T-cell (primary cell): ENCODE results near the gene ITM2B. TPM values are rescaled to one million over a fixed set of nuclear protein-coding genes. Genes with fewer than 3 reads are reported as not detected.

Experiments used
- ATAC-seq, 4 experiments: fragments of 200-7000 bp in 3 of 4; fragments of 150-1000 bp in 1 of 4; cut with Tn5 transposase; replicated peaks in 1 of 4; 1 replicate in 3 of 4; 2 replicates in 1 of 4; pipeline ENCODE4 v1.10.0; 2021; ENCODE audit warnings: moderate library complexity in 3 of 4, mild to moderate bottlenecking in 2 of 4, moderate number of reproducible peaks in 1 of 4
- CTCF ChIA-PET, 2 donors: fragments of 300-600 bp; sonication (Branson Sonifier 250); formaldehyde crosslinking; loops; one replicate each; lab custom pipeline; 2022; ENCODE audit warnings: antibody characterized with exemption in 2 of 2; lab: Charles Lee
- POLR2A ChIA-PET, 2 donors: fragments of 300-600 bp; sonication (Branson Sonifier 250); formaldehyde crosslinking; loops; one replicate each; lab custom pipeline; 2022; ENCODE audit warnings: antibody characterized with exemption in 2 of 2; lab: Charles Lee
- DNase-seq, 35 experiments: peaks; one replicate each; pipeline versions ENCODE4 v3.0.0 to v3.0.0-alpha.2; 2013 to 2023
- H3K27ac ChIP-seq: one replicate; pipeline ENCODE4 v1.5.1; 2013; ENCODE audit warnings: low read length
- H3K27me3 ChIP-seq, 2 experiments: replicated peaks in 1 of 2; 1 replicate in 1 of 2; 2 replicates in 1 of 2; pipeline versions ENCODE4 v1.6.1 to v1.7.0; 2013; ENCODE audit warnings: low read length in 1 of 2, mixed read lengths in 1 of 2; ENCODE audit not compliant: control insufficient read depth in 2 of 2, insufficient read depth in 2 of 2; ENCODE audit errors: extremely low read depth in 1 of 2
- H3K36me3 ChIP-seq, 2 donors: 1 replicate in 1 of 2; 2 replicates in 1 of 2; pipeline versions ENCODE4 v1.6.1 to v1.7.0; 2013; ENCODE audit warnings: low read length in 1 of 2; ENCODE audit not compliant: control insufficient read depth in 2 of 2, insufficient read depth in 1 of 2; ENCODE audit errors: extremely low read depth in 1 of 2
- H3K4me1 ChIP-seq, 2 experiments: 1 replicate in 1 of 2; 2 replicates in 1 of 2; pipeline versions ENCODE4 v1.6.1 to v1.7.0; 2013; ENCODE audit warnings: low read length in 2 of 2, mixed read lengths in 1 of 2; ENCODE audit not compliant: insufficient read depth in 2 of 2, control insufficient read depth in 1 of 2; ENCODE audit errors: extremely low read depth in 1 of 2
- H3K4me3 ChIP-seq, 2 donors: 1 replicate in 1 of 2; 2 replicates in 1 of 2; pipeline versions ENCODE4 v1.5.1 to v1.7.0; 2013; ENCODE audit warnings: mild to moderate bottlenecking in 2 of 2, low read length in 1 of 2, moderate library complexity in 1 of 2; ENCODE audit not compliant: control insufficient read depth in 1 of 2; ENCODE audit errors: extremely low read depth in 1 of 2
- H3K9me3 ChIP-seq: 2 replicates; pipeline ENCODE4 v1.7.0; 2013
- H3K27ac Mint-ChIP-seq, 2 donors: one replicate each; pipeline ENCODE4 v1.8.0; 2020 to 2021; ENCODE audit warnings: mild to moderate bottlenecking in 2 of 2, mixed read lengths in 2 of 2
- H3K27me3 Mint-ChIP-seq, 2 donors: one replicate each; pipeline ENCODE4 v1.8.0; 2021 to 2022; ENCODE audit warnings: mixed read lengths in 2 of 2
- H3K36me3 Mint-ChIP-seq: one replicate; pipeline ENCODE4 v1.8.0; 2021; ENCODE audit warnings: mixed read lengths
- H3K4me1 Mint-ChIP-seq, 3 donors: one replicate each; pipeline ENCODE4 v1.8.0; 2020 to 2022; ENCODE audit warnings: mixed read lengths in 3 of 3, mild to moderate bottlenecking in 1 of 3
- H3K4me3 Mint-ChIP-seq, 3 donors: one replicate each; pipeline ENCODE4 v1.8.0; 2020 to 2022; ENCODE audit warnings: mild to moderate bottlenecking in 3 of 3, mixed read lengths in 3 of 3, moderate library complexity in 3 of 3
- H3K9me3 Mint-ChIP-seq, 3 donors: one replicate each; pipeline ENCODE4 v1.8.0; 2020 to 2022; ENCODE audit warnings: mixed read lengths in 3 of 3
- WGBS: methylation state at CpG from one replicate; pipeline ENCODE4 v1.1.5; 2013; ENCODE audit warnings: missing lambda C conversion rate; ENCODE audit not compliant: insufficient coverage; 5-methylcytosine and 5-hydroxymethylcytosine counted together
- total RNA-seq, 35 experiments: library from RNA in 6 of 35; stranded (reverse) in 6 of 35; fragments of 120-200 nt in 1 of 35; gene quantifications; one replicate each; pipeline versions ENCODE4 v1.2.1 to v1.2.4 and lab custom pipeline; 2013 to 2026

ITM2B gene
- total RNA-seq, 5 donors from 2014 or later (not counting 1 experiment from before 2014, with no cell fraction given): 347 to 539 (median 452) TPM

DNA sequence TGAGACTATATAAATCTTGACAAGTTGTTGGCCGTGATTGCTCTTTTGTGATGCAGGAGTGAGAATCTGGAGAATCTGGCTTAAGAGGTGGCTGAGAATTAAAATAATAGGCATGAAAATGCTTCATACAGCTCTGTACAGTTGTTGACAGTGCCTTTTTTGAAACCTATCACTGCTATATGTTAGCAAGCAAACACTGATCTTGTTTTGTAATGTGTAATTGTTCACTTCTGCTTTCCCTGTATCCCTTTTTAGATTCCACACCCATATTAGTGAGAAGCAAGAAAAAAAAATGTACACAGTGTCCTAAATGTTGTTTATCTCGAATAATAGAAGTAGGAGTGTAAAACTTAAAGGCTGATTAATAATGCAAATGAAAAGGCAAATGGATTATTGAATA is 31.1 kb downstream of the ITM2B start:
- CTCF ChIA-PET: interaction anchor here in 1 of 2 donors (1.5 kb wide), 1 partner anchor 8 kb away, joined by 5 read pairs; no protein-coding TSS in a partner anchor
- WGBS: 100% methylated on average over 1 of the region's 2 CpGs

DNA sequence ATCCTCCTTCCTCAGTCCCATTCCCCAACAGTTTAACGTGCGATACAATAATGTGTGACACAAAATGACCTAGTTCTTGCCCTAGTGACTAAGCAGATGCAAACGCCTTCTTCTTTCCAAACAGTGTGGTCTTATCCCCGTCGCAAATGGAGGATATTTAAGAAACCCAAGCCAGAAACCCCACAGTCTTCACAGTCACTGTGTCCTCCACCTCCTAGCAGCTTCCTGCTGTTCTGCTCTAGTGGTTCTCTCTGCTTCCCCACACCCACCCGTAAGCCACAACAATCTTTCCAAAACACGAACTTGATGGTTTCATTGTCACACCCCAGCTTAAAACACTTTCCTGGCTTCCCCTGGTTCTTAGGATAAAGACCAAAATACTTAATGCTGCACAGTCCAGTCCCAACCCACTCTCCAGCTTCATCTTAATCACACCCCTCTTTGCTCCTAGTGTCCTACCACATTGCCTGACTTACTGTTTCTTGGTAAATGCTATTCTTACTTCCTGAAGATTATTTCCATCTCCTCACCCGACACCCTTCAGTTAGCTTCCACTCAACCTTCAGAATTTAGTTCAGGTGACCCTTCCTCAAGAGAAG is 32.3 kb downstream of the ITM2B start:
- H3K36me3 ChIP-seq: peaks cover 0 to 25% of the 10 kb centered on the region in 2 donors
- Mint-ChIP-seq H3K27me3 (no peaks in the 10 kb centered on the region), H3K4me3 (peak overlapping the region in 1 of 3 donors; percentile 27), H3K36me3 (peaks cover 60% of the 10 kb centered on the region), H3K27ac (peak overlapping the region; percentile 78 to 82), H3K9me3 (no peaks in the 10 kb centered on the region), H3K4me1 (peaks cover 60 to 62% (median 62%) of the 10 kb centered on the region in 3 donors)
- 33% methylated on average over 8 of the region's 8 CpGs for WGBS
- DNase-seq (peak in 6 of 35 experiments; percentile 2 to 20 (median 6)), ATAC-seq (peak; percentile 37 to 72 (median 48))
- H3K9me3 ChIP-seq: no peaks in the 10 kb centered on the region
- peak overlapping the region; percentile 35 for H3K27ac ChIP-seq
- H3K27me3 ChIP-seq: no peaks in the 10 kb centered on the region
- CTCF ChIA-PET: interaction anchor here in 1 of 2 donors (1.5 kb wide), 1 partner anchor 9 kb away, joined by 5 read pairs; no protein-coding TSS in a partner anchor
- POLR2A ChIA-PET: interaction anchor here (0.6 kb wide), 2 partner anchors 139 to 322 kb away, joined by 3 to 6 read pairs; no protein-coding TSS in a partner anchor
- no peak overlapping the region for H3K4me3 ChIP-seq
- peaks cover 11 to 29% of the 10 kb centered on the region in 2 experiments for H3K4me1 ChIP-seq

More for the DNA sequence above, 31.1 kb downstream of the ITM2B start:
- Histone ChIP-seq H3K27ac (no peak overlapping the region), H3K4me1 (peaks cover 11 to 29% of the 10 kb centered on the region in 2 experiments), H3K27me3 (no peaks in the 10 kb centered on the region), H3K36me3 (peaks cover 0 to 32% of the 10 kb centered on the region in 2 donors), H3K4me3 (no peak overlapping the region), H3K9me3 (no peaks in the 10 kb centered on the region)
- Mint-ChIP-seq H3K9me3 (no peaks in the 10 kb centered on the region), H3K4me1 (peaks cover 64 to 69% (median 67%) of the 10 kb centered on the region in 3 donors), H3K27ac (peak overlapping the region in 1 of 2 donors; percentile 64), H3K27me3 (no peaks in the 10 kb centered on the region), H3K36me3 (peaks cover 67% of the 10 kb centered on the region), H3K4me3 (no peak overlapping the region)
- ATAC-seq (no peak), DNase-seq (no peak)
- POLR2A ChIA-PET: no interaction called here

DNA sequence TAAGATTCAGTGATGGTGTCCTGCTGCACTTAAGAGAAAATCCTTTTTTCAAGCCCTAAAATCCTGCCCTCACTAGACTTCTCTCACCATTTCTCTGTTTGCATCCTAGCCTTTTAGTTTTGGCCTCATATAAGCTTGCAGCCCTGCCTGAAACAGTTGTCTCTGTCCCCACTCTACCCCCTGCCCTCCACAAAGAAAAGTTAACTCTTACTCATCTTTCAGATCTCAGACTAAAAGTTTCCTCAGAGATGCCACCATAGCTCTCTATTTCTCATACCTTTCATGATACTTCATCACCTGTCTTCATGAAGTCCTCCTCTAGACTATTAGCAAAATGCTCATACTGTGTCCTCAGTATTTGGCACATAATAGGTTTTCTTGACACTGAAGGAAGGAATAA is 33.1 kb downstream of the ITM2B start:
- H3K27ac Mint-ChIP-seq: peak overlapping the region; percentile 35 to 70
- H3K27ac ChIP-seq: peak overlapping the region; percentile 35

DNA sequence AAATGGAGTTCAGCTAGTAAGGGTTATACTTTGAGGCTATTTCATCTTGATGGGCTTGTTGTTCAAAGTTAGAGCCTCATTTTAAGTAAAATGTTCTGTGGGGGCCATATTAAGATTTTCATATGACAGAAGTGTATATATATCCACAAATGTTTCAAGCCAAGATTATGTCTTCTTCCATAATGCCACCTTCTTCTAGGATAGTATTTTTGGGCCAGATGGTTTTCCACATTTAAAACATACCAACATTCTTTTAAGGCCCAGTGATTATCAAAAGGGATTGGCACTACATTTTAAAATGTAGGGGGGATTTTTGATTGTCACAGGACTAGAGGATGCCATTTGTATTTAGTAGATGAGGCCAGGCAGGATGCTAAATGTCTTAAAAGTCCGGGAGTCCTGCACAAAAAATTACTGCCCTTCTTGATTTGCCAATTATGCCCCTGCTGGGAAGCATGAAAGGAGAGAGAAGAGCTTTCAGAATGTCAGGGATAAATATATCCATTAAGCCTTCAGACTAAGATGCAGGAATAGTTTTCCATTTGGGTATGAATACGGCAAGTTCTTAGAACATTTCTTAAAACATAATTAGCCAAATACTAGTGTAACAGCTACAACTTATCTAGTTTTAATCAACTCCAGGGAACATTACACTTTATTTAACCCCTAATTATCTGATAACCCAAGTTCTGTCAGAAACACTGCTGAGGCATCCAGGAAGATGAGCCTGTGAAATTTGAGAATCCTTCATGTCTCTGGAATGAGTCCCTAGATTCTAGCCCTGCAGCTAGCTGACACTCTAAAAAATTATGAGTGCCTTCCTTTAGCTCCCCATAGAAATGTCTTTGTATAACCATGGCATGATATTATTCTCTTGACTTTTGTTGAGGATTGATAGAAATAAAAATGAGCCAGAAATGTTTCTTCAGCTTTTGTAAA is 34.0 kb downstream of the ITM2B start:
- Mint-ChIP-seq H3K9me3 (no peaks in the 10 kb centered on the region), H3K36me3 (peaks cover 51% of the 10 kb centered on the region), H3K27ac (peak overlapping the region; percentile 35 to 70), H3K4me3 (no peak overlapping the region), H3K4me1 (peaks cover 51 to 54% (median 53%) of the 10 kb centered on the region in 3 donors), H3K27me3 (no peaks in the 10 kb centered on the region)
- no peaks in the 10 kb centered on the region for H3K27me3 ChIP-seq
- H3K4me3 ChIP-seq: no peak overlapping the region
- H3K27ac ChIP-seq: no peak overlapping the region
- no peak for ATAC-seq
- peaks cover 0 to 22% of the 10 kb centered on the region in 2 donors for H3K36me3 ChIP-seq
- POLR2A ChIA-PET: interaction anchor here in 1 of 2 donors (0.6 kb wide), 2 partner anchors 13 to 136 kb away, joined by 4 to 6 read pairs; no protein-coding TSS in a partner anchor
- WGBS: 100% methylated on average over 2 of the region's 2 CpGs
- CTCF ChIA-PET: no interaction called here
- H3K9me3 ChIP-seq: no peaks in the 10 kb centered on the region
- no peak for DNase-seq
- H3K4me1 ChIP-seq: peaks cover 11 to 29% of the 10 kb centered on the region in 2 experiments

More for the DNA sequence above, 33.1 kb downstream of the ITM2B start:
- H3K4me1 ChIP-seq: peaks cover 11 to 29% of the 10 kb centered on the region in 2 experiments
- H3K9me3 Mint-ChIP-seq: no peaks in the 10 kb centered on the region
- H3K27me3 ChIP-seq: no peaks in the 10 kb centered on the region
- DNase-seq (no peak), ATAC-seq (no peak)
- peaks cover 53 to 57% (median 56%) of the 10 kb centered on the region in 3 donors for H3K4me1 Mint-ChIP-seq
- no peaks in the 10 kb centered on the region for H3K27me3 Mint-ChIP-seq
- no peak overlapping the region for H3K4me3 ChIP-seq
- peaks cover 53% of the 10 kb centered on the region for H3K36me3 Mint-ChIP-seq
- H3K4me3 Mint-ChIP-seq: no peak overlapping the region
- no peaks in the 10 kb centered on the region for H3K9me3 ChIP-seq
- POLR2A ChIA-PET: interaction anchor here in 1 of 2 donors (0.5 to 0.6 kb wide), 2 partner anchors 23 to 136 kb away, joined by 3 to 6 read pairs; no protein-coding TSS in a partner anchor
- peaks cover 0 to 23% of the 10 kb centered on the region in 2 donors for H3K36me3 ChIP-seq
- CTCF ChIA-PET: interaction anchor here in 1 of 2 donors (0.5 kb wide), 1 partner anchor 197 kb away, joined by 3 read pairs; no protein-coding TSS in a partner anchor

DNA sequence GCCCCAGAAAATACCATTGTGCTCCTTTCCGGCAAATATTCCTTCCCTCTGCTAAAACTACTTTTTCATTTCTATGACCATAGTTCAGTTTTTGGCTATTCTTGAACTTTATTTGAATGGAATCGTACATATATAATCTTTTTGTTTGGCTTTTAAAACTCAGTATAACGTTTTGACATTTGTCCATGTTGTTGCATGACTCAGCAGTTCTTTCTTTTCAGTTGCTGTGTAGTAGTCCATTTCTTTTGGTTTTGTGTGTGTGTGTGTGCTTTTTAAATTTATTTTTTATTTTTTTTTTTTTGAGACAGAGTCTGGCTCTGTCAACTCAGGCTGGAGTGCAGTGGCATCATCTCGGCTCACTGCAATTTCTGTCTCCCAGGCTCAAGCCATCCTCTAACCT is 35.0 kb downstream of the ITM2B start:
- Mint-ChIP-seq H3K9me3 (no peaks in the 10 kb centered on the region), H3K36me3 (peaks cover 41% of the 10 kb centered on the region), H3K4me1 (peaks cover 41 to 44% (median 43%) of the 10 kb centered on the region in 3 donors), H3K27ac (peak overlapping the region; percentile 23 to 54), H3K4me3 (no peak overlapping the region), H3K27me3 (no peaks in the 10 kb centered on the region)
- ChIA-PET CTCF (interaction anchor here in 1 of 2 donors (0.7 to 0.8 kb wide), 2 partner anchors 63 to 165 kb away, joined by 3 read pairs; no protein-coding TSS in a partner anchor), POLR2A (no interaction called here)
- no peak for ATAC-seq
- H3K36me3 ChIP-seq: peaks cover 0 to 11% of the 10 kb centered on the region in 2 donors
- no peak overlapping the region for H3K4me3 ChIP-seq
- H3K27me3 ChIP-seq: no peaks in the 10 kb centered on the region
- H3K9me3 ChIP-seq: no peaks in the 10 kb centered on the region
- peaks cover 11 to 26% of the 10 kb centered on the region in 2 experiments for H3K4me1 ChIP-seq
- 83% methylated on average over 1 of the region's 4 CpGs for WGBS
- no peak for DNase-seq
- no peak overlapping the region for H3K27ac ChIP-seq

DNA sequence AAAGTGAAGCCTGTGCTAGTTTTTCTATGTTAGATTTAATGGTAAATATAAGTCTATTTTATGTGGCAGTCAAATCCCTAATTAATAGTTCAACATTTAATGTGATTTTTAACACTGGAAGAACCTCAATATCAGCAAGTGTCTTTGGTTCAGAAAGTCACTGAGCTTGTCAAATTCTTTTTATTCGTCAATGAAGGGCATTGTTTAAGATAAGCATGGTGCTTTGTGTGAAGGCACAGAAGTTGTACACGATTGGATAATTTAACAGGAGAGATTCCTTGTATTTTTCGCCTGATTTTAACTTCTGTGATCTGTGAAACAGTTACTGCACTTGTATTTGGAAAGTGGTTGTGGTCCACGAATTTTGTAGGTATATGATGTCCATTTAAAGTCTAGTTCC is 40.3 kb downstream of the ITM2B start:
- Histone ChIP-seq H3K9me3 (no peaks in the 10 kb centered on the region), H3K27me3 (no peaks in the 10 kb centered on the region), H3K27ac (no peak overlapping the region), H3K4me1 (no peaks in the 10 kb centered on the region), H3K4me3 (no peak overlapping the region), H3K36me3 (no peaks in the 10 kb centered on the region)
- H3K27me3 Mint-ChIP-seq: no peaks in the 10 kb centered on the region
- WGBS: 100% methylated on average over 2 of the region's 4 CpGs
- ChIA-PET CTCF (no interaction called here), POLR2A (no interaction called here)
- ATAC-seq (no peak), DNase-seq (no peak)
- H3K9me3 Mint-ChIP-seq: no peaks in the 10 kb centered on the region
- H3K4me1 Mint-ChIP-seq: peaks cover 3 to 15% (median 6%) of the 10 kb centered on the region in 3 donors
- H3K4me3 Mint-ChIP-seq: no peak overlapping the region
- H3K27ac Mint-ChIP-seq: no peak overlapping the region
- peaks cover 11% of the 10 kb centered on the region for H3K36me3 Mint-ChIP-seq
